Measurements from ENCODE around the gene TPRN. TPM values are rescaled to one million over a fixed set of nuclear protein-coding genes. Genes with fewer than 3 reads are reported as not detected.

Gene TPRN
- total RNA-seq, 1 donor from 2014 or later, result 8.2 TPM

DNA sequence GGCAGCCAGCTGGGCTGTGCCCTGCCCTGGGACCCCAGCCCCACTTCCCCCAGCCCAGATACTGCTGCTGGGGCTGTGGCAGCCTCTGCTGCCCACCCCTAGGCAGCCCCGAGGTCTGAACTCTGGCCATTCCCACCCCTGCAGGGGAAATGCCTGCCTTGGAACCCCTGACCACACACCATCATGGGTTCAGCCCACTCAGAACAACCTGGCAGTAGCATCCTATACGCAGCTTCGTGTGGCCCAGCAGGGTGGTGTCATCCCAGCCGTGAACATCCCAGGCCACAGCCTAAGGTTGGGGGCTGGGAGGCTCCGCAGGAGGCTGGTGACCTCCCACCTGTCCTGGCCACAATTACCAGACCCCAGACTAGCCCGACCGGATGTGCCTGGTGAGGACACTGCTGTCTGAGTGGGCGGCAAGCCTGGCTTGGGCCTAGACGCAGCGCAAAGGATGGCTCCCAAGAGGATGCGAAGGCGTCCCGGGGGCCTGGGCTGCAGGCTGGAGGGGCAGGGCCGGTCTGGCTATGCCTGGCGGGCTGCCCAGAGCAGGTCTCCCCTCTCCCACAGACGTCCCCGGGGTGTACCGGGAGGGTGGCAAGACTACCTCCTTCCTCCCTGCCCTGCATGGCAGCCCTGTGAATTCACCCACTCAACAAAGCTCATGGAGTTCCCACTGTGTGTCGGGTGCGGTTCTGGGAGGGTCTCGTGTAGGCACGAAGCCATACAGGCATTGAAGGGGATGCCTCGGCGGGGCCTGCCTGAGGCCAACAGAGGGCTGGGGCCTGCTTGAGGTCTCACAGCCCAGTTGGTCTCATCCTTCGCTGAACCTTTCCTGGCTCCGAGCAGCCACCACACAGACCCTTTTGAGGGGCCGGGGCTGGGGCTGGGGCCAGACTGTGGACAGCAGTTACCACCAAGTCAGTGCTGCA is 28.7 kb upstream of the TPRN start:
- Mint-ChIP-seq H3K4me1 (ENCODE audit: unreplicated experiment) (no peaks in the 10 kb centered on the region), H3K27me3 (ENCODE audit: unreplicated experiment) (peaks cover 7% of the 10 kb centered on the region), H3K36me3 (ENCODE audit: low read depth, unreplicated experiment) (no peaks in the 10 kb centered on the region), H3K9me3 (ENCODE audit: unreplicated experiment) (no peaks in the 10 kb centered on the region), H3K4me3 (ENCODE audit: unreplicated experiment) (no peak overlapping the region), H3K27ac (ENCODE audit: unreplicated experiment) (no peak overlapping the region)
- no peak for DNase-seq (ENCODE audit: low spot score)
- TF ChIP-seq, protein P1, sequence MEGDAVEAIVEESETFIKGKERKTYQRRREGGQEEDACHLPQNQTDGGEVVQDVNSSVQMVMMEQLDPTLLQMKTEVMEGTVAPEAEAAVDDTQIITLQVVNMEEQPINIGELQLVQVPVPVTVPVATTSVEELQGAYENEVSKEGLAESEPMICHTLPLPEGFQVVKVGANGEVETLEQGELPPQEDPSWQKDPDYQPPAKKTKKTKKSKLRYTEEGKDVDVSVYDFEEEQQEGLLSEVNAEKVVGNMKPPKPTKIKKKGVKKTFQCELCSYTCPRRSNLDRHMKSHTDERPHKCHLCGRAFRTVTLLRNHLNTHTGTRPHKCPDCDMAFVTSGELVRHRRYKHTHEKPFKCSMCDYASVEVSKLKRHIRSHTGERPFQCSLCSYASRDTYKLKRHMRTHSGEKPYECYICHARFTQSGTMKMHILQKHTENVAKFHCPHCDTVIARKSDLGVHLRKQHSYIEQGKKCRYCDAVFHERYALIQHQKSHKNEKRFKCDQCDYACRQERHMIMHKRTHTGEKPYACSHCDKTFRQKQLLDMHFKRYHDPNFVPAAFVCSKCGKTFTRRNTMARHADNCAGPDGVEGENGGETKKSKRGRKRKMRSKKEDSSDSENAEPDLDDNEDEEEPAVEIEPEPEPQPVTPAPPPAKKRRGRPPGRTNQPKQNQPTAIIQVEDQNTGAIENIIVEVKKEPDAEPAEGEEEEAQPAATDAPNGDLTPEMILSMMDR (IDR thresholded peaks at IDR 0.05; ENCODE audit: unreplicated experiment), result no peak

DNA sequence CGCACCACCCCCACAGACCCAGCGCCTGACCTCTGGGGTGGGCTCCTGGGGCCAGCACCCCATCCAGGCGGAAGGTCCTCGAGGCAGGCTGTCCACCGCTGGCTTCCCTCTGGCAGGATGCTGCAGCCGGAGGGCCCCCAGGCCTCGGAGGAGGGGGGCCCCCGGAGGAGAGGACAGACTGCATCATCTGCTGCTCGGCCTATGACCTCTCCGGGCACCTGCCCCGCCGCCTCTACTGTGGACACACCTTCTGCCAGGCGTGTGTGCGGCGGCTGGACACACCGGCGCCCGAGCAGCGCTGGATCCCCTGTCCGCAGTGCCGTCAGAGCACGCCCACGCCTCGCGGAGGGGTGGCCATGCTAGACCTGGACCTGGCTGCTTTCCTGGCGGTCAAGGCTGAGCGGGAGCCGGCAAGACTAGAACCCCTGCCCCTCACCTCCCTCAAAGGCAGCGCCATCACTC is 28.0 kb upstream of the TPRN start:
- TF ChIP-seq, protein P1 (IDR thresholded peaks at IDR 0.05; ENCODE audit: unreplicated experiment), result no peak
- Mint-ChIP-seq H3K9me3 (ENCODE audit: unreplicated experiment) (no peaks in the 10 kb centered on the region), H3K27me3 (ENCODE audit: unreplicated experiment) (peaks cover 7% of the 10 kb centered on the region), H3K27ac (ENCODE audit: unreplicated experiment) (no peak overlapping the region), H3K4me3 (ENCODE audit: unreplicated experiment) (no peak overlapping the region), H3K4me1 (ENCODE audit: unreplicated experiment) (no peaks in the 10 kb centered on the region), H3K36me3 (ENCODE audit: low read depth, unreplicated experiment) (no peaks in the 10 kb centered on the region)
- DNase-seq (ENCODE audit: low spot score), result no peak

DNA sequence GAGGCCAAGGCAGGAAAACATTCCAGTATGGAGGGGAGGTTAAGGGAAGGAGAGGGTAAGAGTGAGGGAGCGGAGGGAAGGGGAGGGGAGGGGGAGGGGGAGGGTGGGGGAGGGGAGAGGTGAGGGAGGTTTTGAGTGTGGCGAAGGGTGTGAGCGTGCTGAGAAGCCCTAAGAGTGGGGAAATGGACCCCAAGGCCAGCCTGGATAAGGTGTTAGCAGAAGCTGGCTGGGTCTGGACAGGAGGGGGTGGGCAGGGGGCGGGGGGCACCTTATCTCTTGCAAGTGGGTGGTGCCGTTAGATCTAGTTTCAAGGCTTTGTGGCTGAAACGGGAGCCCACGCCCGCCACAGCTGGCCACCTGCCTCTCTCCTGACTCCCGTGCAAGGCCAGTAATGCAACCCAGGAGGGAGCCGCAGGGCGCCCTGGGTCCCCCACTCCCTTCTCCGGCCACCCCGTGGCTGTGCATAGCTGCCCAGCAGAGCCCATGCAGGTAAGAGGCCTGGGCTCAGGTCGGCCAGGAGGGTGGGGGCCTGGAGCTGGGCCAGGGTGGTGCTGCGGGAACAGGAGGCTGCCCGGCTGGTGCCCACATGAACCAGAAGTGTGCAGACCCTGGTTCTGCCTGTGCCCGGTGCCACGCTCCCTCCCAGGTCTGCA is 27.4 kb upstream of the TPRN start:
- Mint-ChIP-seq H3K9me3 (ENCODE audit: unreplicated experiment) (no peaks in the 10 kb centered on the region), H3K4me3 (ENCODE audit: unreplicated experiment) (no peak overlapping the region), H3K4me1 (ENCODE audit: unreplicated experiment) (no peaks in the 10 kb centered on the region), H3K36me3 (ENCODE audit: low read depth, unreplicated experiment) (no peaks in the 10 kb centered on the region), H3K27ac (ENCODE audit: unreplicated experiment) (no peak overlapping the region), H3K27me3 (ENCODE audit: unreplicated experiment) (peaks cover 7% of the 10 kb centered on the region)
- no peak for DNase-seq (ENCODE audit: low spot score)
- TF ChIP-seq, protein P1 (IDR thresholded peaks at IDR 0.05; ENCODE audit: unreplicated experiment), result no peak

DNA sequence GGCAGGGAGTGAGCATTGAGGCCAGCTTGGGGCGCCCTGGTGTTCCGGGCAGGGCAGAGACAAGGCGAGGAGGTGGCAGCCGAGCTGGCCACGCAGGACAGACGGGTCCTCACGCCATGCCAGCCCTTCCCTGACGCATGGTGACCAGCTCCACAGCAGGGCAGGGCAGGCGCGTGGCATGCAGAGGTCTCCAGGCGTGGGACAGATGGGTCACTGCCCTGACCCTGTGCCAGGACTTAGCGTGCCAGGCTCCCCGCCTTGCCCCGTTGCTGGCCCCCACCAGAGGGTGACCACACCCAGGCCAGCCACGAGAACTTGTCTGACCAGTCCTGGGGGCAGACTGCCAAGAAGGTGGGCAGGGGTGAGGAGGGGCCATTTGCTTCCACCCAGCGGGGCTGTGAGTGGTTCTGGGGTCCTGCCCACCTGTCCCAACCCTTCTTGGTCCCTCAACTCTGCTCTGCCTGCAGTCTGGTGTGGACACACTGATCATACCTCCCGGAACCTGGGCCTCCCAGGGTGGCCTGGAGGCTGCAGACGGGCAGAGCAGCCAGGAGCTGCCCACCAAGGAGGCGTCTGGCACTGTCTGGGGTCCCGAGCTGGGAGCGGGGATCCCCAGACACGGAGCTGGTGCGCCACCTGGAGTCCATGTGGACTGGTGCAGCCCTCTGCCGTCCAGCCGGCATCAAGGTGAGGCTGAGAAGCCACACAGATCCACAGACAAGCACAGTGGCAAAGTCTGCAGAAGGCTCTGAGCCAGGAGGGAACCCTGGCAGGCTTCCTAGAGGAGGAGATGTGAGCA is 26.7 kb upstream of the TPRN start, which contains the start of gene RNF224:
Gene RNF224, plus strand, starts transcription at position 449 of the 799 bp plus-strand sequence. CDS start 834 bp downstream, outside the sequence.
- Mint-ChIP-seq H3K9me3 (ENCODE audit: unreplicated experiment) (no peaks in the 10 kb centered on the region), H3K27me3 (ENCODE audit: unreplicated experiment) (peaks cover 7% of the 10 kb centered on the region), H3K36me3 (ENCODE audit: low read depth, unreplicated experiment) (no peaks in the 10 kb centered on the region), H3K27ac (ENCODE audit: unreplicated experiment) (no peak within 1 kb of the TSS), H3K4me3 (ENCODE audit: unreplicated experiment) (no peak within 1 kb of the TSS), H3K4me1 (ENCODE audit: unreplicated experiment) (no peaks in the 10 kb centered on the region)
- DNase-seq (ENCODE audit: low spot score), result peak; percentile 84
- TF ChIP-seq, protein P1 (IDR thresholded peaks at IDR 0.05; ENCODE audit: unreplicated experiment), result peak; percentile 81

Data from endothelial cell (in vitro differentiated cells).